Posterior cingulate gyrus (tissue), 11 donors: ENCODE results near the gene CRYBB1.

Experiments
- DNase-seq, 10 donors: peaks; one replicate each; pipeline versions ENCODE4 v3.0.0 to v3.0.0-alpha.2; 2020 to 2021; ENCODE audit warnings: mixed read lengths in 3 of 10
- intact Hi-C: fragments of 100-400 bp; cut with DNase I; formaldehyde crosslinking; loops from one replicate; pipeline ENCODE4 v1.15.1; 2023

Gene CRYBB1

DNA sequence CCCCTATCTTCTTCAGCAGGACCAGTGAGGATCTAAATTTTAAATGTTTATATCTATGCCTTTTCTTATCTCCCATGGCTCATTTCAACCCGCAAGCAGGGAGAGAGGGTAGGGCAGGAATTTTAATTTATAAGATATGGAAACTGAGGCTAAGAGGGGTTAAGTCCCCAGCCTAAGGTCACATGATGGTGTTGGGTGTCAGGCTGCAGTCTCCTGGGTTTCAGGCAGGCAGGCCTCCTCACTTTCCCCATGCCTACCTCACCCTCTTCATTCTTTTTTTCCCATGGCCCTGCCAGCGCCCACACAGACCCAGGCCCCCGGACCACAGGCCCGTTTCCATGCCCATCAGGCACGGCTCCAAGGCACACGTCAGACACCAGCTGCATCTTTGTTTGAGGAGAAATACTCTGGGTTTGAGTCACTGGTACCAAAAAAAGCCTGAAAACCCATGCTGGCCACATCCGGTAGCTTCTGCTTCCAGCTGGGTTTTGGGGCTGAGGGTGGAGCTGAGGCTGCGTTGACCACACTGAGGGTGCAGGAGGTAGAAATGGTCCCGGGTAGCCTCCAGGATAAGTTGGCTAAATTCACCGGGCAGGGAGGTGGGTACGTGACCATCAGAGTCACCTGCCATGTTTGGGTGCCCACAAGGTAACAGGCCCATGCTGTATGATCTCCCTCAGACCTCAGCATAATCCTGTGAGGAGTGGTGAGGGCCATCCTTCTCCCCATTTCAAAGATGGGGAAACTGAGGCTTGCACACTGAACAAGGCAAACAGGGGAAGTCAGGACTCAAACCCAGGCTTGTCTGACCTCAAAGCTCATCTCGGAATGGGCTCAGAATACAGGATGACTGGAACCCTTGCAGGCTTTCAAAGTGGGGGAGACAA, 7.5 kb downstream of the CRYBB1 start:
- peak in 9 of 10 donors; percentile 28 to 93 (median 65) for DNase-seq
- intact Hi-C loops: no loop called here

DNA sequence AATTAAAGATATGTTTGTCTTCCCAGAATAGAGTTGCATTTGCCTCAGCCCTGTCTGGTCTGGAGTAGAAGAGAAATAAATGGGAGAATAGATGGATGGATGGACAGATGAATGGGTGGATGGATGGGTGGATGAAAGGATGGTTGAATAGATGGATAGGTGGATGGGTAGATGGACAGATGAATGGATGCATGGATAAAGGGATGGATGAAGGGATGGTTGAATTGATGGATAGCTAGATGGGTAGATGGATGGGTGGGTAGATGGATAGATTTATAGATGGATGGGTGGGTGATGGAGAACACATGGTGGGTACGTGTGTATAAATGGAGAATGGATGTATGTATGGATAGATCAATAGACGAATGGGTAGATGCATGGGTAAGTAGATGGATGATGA, 8.5 kb downstream of the CRYBB1 start:
- intact Hi-C loops: no loop called here
- DNase-seq: no peak

DNA sequence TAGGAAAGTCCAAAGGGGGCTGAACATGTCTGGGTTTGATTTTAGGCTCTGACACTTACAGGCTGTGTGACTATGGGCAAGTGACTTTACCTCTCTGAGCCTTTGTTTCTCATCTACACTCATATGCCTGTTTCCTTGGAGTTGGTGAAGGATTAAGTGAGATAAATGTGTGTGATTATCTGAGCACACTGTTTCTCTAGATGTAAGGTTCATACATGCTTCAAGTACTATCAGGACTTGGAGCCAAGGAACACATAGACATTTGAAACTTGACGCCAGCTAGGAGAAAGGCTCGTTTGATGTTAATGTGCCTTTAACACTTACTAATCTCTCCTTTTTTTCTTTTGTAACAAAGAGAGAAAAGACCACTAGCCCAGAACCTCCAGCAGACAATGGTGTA, 9.7 kb downstream of the CRYBB1 start:
- no peak for DNase-seq
- intact Hi-C loops: no loop called here

DNA sequence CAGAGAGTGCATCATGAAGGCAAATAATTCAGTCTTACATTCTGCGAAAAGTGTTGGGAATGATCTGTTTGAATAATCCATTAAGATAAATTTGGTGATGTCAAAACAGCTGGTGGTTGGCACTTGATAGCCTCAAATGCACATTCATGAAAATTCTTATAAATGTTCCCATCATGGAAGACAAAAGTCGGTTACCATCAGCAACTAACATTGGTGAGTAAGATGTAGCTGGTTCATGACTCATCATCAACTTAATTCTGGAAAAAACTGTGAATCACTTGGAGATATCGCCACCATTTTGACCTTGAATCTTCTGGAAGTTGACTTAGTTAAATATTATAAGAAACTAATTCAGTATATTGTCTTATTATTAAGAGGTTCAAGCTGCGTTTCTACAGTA, 11.2 kb downstream of the CRYBB1 start:
- no peak for DNase-seq
- intact Hi-C loops: no loop called here

- no peak for DNase-seq
- intact Hi-C loops: no loop called here
These were observed 13.5 kb downstream of the CRYBB1 start for GRCh38 chr22:26604368-26604767.

- peak in 2 of 10 donors; percentile 3 to 6 for DNase-seq
- intact Hi-C loops: no loop called here
These were observed 15.7 kb downstream of the CRYBB1 start for GRCh38 chr22:26602127-26602526.

DNA sequence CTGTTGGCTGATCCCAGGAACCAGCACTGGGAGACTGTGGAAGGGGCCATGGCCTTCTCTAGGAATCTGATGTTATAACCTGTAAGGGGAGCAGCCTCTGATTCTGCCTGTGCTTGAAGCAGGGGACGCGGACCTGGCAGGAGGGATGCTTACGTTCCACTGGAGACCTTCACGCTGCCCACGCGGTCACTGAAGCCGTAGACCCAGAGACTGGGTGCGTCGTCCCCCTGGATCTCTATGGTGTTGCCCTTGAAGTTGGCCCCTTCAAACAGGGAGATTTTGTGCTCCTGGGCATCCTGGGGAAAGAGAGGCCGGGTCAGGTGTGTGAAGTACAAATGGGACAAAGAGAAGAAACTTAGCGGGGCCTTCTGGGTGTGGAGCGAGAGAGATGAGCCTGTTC, 16.1 kb downstream of the CRYBB1 start:
- intact Hi-C loops: no loop called here
- DNase-seq: peak in 2 of 10 donors; percentile 29 to 59

DNA sequence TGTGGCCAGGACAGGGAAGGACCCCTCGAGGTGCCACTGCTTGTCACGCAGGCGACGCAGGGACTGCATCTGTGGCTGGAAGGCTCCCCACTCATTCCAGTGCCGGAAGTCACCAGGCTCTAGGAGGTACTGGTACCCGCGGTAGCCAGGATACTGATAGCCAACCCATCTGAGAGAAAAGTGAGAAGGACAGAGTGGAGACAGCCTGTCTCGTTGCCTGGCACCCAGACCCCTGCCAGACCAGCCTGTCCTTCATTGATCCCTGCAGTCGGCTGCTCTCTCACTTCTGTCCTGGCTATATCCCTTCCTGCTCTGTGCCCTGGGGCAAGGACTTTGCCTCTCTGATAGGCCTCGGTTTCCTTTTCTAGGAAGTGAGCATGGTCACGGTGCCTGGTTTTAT, 18.3 kb downstream of the CRYBB1 start:
- DNase-seq: peak in 1 of 10 donors; percentile 15
- intact Hi-C loops: no loop called here

DNA sequence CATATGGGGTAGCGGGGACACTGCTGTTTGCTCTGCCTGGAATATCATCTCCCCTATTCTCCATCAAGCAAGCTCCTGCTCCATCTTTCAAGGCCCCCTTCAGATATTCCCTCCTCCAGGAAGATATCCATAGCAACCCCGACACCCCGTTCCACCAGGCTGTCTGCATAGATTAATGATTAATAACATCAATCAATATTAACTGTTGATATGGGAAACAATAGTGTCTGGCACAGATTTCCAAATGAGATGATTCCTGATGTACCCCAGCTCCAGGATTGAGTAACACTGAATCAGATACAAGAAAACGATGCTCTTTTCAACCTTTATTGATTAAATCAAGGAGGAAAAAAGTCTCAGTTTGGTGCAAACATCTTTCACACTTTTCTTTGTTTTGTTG, 20.3 kb downstream of the CRYBB1 start:
- intact Hi-C loops: no loop called here
- no peak for DNase-seq

- peak in 1 of 10 donors; percentile 32 for DNase-seq
- intact Hi-C loops: no loop called here
These were observed 20.8 kb downstream of the CRYBB1 start for GRCh38 chr22:26597026-26597425.

GRCh38 chr22:26593763-26594162, 24.1 kb downstream of the CRYBB1 start:
- no peak for DNase-seq
- intact Hi-C loops: no loop called here

- DNase-seq: peak in 3 of 10 donors; percentile 7 to 62 (median 40)
- intact Hi-C loops: no loop called here
These were observed 25.4 kb downstream of the CRYBB1 start for GRCh38 chr22:26592421-26592891.

DNA sequence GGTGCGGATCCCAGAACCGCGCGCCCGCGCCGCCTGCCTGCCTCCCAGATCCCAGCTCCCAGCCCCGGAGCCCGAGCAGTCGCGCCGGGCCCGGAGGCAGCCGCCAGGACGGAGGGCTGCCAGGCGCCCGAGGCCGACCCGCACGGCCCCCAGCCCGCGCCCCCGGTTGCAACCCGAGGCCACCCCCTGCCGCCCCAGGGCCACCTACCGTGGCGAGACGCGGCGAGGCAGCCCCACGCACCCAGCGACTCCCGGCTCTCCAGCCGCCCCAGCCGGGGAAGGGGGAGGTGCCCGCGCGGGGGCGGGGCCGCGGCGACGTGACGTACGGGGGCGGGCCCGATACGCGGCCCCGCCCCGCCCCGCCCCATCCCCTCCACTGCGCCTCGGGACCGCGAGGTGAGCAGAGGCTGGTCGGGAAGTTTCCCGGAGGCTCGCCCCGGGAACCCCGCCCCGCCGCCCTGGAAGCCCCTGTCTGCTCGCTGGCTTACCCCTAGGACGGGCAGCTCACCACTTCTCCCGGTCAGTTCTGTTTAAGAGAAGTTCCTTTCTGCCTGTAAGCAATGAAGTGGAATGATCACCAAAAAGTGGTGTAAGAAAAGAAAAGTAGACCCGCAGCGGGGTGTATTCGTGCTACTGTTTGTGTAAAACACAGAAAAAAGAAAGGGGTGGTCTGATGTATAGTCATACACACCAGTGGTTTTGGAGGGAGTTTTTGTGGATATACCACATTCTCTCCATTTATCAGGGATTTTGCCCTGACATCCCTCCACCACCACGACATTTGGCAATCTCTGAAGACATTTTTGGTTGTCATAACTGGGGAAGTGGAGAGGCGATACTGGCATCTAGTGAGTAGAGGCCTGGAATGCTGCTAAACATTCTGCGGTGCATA, 27.7 kb downstream of the CRYBB1 start, which contains the start of gene TPST2:
Gene TPST2, minus strand, starts transcription at position 288 of the 892 bp plus-strand sequence. CDS start 48,502 bp downstream, outside the sequence.
- intact Hi-C loops: no loop called here

DNA sequence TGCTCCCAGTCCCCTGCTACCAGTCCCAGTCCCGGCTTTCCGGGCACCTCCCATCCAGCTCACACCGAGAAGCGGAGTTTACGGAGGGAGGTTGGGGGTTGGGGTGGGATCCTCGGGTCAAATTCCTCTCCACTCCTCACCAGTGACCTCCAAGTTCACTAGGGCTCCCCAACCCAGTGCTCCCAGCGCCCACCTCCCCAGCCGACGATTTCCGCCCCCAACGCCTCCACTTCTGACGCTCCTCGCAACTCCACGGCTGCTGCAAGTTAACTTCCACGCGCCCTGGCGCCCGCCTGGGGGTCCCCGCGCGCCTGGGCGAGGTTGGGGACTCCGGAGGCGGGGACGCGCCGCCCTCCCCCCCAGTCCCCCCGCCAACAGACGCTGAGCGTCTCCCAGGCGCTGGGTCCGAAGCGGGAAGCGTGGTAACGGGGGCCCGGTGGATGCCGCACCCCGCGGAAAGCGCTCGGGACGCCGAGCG, 28.4 kb downstream of the CRYBB1 start:
- DNase-seq: peak in 3 of 10 donors; percentile 67 to 76 (median 75)
- intact Hi-C loops: no loop called here

More for the DNA sequence above, 27.7 kb downstream of the CRYBB1 start, which contains the start of gene TPST2:
- peak; percentile 42 to 97 (median 74) for DNase-seq

DNA sequence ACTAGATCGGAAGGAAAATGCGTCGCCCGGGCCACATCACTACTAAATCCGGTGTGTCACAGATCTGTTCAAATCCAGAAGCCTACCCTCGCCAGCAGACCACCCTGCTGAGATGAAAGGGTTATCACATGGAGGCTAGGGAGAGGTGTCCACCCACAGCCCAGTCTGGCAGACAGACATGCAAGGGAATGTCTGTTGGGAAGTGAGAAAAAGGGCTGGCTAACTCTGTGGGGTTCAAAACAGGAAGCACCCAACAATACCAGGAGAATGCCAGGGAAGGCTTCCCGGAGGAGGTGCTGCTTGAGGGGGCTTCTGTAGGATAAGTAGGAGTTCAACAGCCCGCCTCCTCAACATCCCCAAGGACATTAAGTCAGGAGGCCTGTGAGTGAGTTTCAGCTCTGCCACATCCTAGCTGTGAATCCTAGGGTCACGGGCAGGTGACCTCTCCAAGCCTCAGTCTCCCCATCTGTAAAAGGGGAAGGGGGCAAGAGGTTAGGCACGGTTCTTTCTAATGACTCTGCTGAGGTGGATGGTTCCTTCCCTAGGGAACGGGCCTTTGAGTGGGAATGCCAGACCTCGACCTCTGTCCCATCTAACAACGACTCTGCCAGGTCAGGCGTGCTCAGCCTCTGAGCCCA, 29.0 kb downstream of the CRYBB1 start:
- peak in 3 of 10 donors; percentile 8 to 60 (median 17) for DNase-seq
- intact Hi-C loops: no loop called here

- no peak for DNase-seq
- intact Hi-C loops: no loop called here
These were observed 29.7 kb downstream of the CRYBB1 start for GRCh38 chr22:26587991-26588613.

GRCh38 chr22:26586556-26587325, 31.1 kb downstream of the CRYBB1 start:
- intact Hi-C loops: no loop called here
- peak in 3 of 10 donors; percentile 10 to 41 (median 39) for DNase-seq

DNA sequence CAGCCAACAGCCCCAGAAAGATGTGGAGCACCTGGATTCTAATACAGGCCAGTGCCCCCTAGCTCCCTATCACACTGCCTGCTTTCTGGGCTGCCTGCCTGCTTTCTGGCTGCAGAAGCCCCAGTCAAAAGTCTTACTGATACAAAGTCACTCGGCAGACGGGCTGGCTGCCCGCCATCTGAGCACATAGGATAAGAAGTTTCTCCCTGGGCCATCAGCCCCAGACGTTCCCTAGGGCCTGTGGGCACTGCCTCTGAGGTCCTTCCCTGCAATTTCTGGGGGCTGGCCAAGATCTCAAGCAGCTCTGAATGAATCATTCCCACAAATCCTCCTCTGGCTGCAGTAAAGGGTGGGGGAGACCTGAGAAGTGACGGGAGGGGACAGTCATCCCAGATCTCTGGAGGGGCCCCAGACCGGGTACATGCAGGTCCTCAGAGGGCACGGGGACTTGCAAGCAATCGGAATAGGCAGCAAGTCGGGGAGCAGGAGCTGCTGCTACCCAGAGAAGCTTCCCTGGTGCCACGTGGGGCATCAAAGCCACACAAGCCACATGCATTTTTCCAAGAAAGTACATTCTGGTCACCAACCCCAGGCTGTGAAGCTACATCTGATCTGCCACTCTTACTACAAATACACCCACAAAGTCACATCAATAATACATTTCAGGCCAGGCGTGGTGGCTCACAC, 32.6 kb downstream of the CRYBB1 start:
- intact Hi-C loops: no loop called here
- peak in 5 of 10 donors; percentile 13 to 85 (median 43) for DNase-seq
